ENCODE data around the gene SRP9. TPM values are rescaled to one million over a fixed set of nuclear protein-coding genes. Genes with fewer than 3 reads are reported as not detected.
"Not testable (repeated sequence)": the region's sequence is repeated elsewhere in the genome, so short reads cannot be mapped to it uniquely, and the experiment has no call there.

SRP9 gene
- polyA plus RNA-seq, 6 donors from 2014 or later, result 219 to 374 (median 278) TPM

- DNase-seq (no peak), ATAC-seq (ENCODE audit: low read depth in 2 of 2) (no peak)
- H3K36me3 Mint-ChIP-seq, result no peaks in the 10 kb centered on the region
- no peaks in the 10 kb centered on the region for H3K9me3 Mint-ChIP-seq
- peaks cover 0 to under 1% (median 0%) of the 10 kb centered on the region in 3 donors for H3K4me1 Mint-ChIP-seq
- no peak overlapping the region for H3K4me3 Mint-ChIP-seq
- H3K27ac Mint-ChIP-seq, result peak overlapping the region in 1 of 6 donors; percentile 42
- no peaks in the 10 kb centered on the region for H3K27me3 Mint-ChIP-seq
Observed at GRCh38 chr1:225834417-225835329, 57.0 kb downstream of the SRP9 start.

DNA sequence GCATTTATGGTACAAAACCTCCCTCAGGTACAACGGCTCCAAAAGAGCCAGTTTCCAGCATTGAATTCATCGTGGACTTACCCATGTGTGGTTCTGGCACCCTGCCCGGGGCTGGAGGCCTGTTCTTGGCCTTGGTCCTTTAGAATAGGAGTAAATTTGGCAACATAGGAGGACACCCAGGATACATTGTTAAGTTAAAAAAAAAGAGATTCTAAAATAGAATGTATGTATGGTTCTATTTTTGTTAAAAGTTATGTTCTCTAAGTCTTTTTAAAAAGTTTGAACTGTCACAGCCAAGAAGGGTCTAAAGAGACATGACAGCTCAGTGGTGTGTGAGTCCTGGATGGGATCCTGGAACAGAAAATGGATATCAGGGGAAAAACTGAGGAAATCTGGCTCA is 58.2 kb downstream of the SRP9 start:
- no peak for DNase-seq
- ATAC-seq (ENCODE audit: low read depth in 2 of 2), result no peak
- Mint-ChIP-seq H3K36me3 (no peaks in the 10 kb centered on the region), H3K9me3 (no peaks in the 10 kb centered on the region), H3K4me1 (peaks cover 2 to 6% (median 4%) of the 10 kb centered on the region in 3 donors), H3K27me3 (no peaks in the 10 kb centered on the region), H3K27ac (no peak overlapping the region), H3K4me3 (no peak overlapping the region)

DNA sequence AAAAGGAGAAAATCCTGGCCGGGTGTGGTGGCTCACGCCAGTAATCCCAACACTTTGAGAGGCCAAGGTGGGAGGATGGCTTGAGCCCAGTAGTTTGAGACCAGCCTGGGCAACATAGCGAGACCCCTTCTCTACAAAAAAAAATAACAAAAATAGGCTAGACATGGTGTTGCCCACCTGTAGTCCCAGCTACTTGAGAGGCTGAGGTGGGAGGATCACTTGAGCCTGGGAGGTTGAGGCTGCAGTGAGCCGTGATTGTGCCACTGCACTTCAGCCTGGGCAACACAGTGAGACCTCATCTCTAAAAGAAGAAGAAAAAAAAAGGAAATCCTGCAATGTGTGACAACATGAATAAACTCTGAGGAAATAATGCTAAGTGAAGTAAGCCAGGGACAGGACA is 58.7 kb downstream of the SRP9 start:
- not testable (repeated sequence) for DNase-seq; ATAC-seq (ENCODE audit: low read depth in 2 of 2); H3K27me3 Mint-ChIP-seq; H3K9me3 Mint-ChIP-seq; H3K4me1 Mint-ChIP-seq; H3K4me3 Mint-ChIP-seq; H3K36me3 Mint-ChIP-seq
- peak overlapping the region in 1 of 6 donors; percentile 57 for H3K27ac Mint-ChIP-seq

- H3K27me3 Mint-ChIP-seq, result no peaks in the 10 kb centered on the region
- H3K9me3 Mint-ChIP-seq, result no peaks in the 10 kb centered on the region
- DNase-seq, result no peak
- no peaks in the 10 kb centered on the region for H3K36me3 Mint-ChIP-seq
- no peak for ATAC-seq (ENCODE audit: low read depth in 2 of 2)
- H3K4me3 Mint-ChIP-seq, result no peak overlapping the region
- no peak overlapping the region for H3K27ac Mint-ChIP-seq
- H3K4me1 Mint-ChIP-seq, result peaks cover 6 to 12% (median 9%) of the 10 kb centered on the region in 3 donors
Observed at GRCh38 chr1:225838793-225839192, 61.2 kb downstream of the SRP9 start.

Other genes with a start within 250 kb of the SRP9 start
- gene ENAH, start 124.7 kb upstream of the SRP9 start, polyA plus RNA-seq (ENCODE audit: low read depth in 6 of 6), result 1 to 10 TPM in 4 of 6 donors, under 1 TPM in 2; 0.23 to 3.6 (median 2.0) TPM
- 1 to 10 TPM in 3 of 6 donors, under 1 TPM in 2, not detected in 1; 0.24 to 1.1 (median 1.0) TPM for gene EPHX1, start 32.3 kb downstream of the SRP9 start, polyA plus RNA-seq (ENCODE audit: low read depth in 6 of 6)
- gene TMEM63A, start 104.6 kb downstream of the SRP9 start, polyA plus RNA-seq (ENCODE audit: low read depth in 6 of 6), result 10 to 100 TPM; 10.6 to 38.5 (median 20.0) TPM
- gene LEFTY1, start 111.3 kb downstream of the SRP9 start, polyA plus RNA-seq (ENCODE audit: low read depth in 6 of 6), result not detected
- 10 to 100 TPM; 57.5 to 96.5 (median 68.7) TPM for gene PYCR2, start 146.4 kb downstream of the SRP9 start, polyA plus RNA-seq (ENCODE audit: low read depth in 6 of 6)
- gene LEFTY2, start 163.4 kb downstream of the SRP9 start, polyA plus RNA-seq (ENCODE audit: low read depth in 6 of 6), result not detected
- gene SDE2, start 221.5 kb downstream of the SRP9 start, polyA plus RNA-seq (ENCODE audit: low read depth in 6 of 6), result 10 to 100 TPM in 5 of 6 donors, 1 to 10 TPM in 1; 8.7 to 18.9 (median 11.4) TPM